Measurements from ENCODE around the gene UNC5C. TPM values are rescaled to one million over a fixed set of nuclear protein-coding genes. Genes with fewer than 3 reads are reported as not detected.

The UNC5C gene
- total RNA-seq, 1 experiment from 2014 or later, result 8.2 TPM

DNA sequence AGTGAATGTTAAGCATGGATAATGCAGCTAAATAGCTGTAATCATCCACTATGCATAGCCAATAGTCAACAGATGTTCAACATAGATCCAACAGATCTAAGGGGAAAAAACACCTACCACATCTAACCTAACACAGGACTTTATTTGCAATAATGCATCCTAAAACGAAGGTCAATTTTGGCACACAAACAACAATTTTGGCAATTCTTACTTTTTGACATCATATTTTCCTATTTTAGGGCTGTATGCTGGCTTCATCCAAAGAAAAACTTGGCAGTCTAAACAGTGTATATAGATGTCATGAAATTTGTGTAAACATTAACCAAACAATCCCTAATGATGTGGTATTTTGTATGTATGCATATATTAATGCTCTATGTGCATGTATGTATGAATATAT is 33.2 kb downstream of the UNC5C start:
- in situ Hi-C loops (cut with HindIII; ENCODE audit: low pct_unique_long_range_greater_than_20kb, low sequenced_read_pairs), result no loop called here
- intact Hi-C loops (cut with micrococcal nuclease; ENCODE audit: unreplicated experiment), result no loop called here
- POLR2A ChIA-PET, result no interaction called here
- H3K4me1 ChIP-seq (ENCODE audit: control insufficient read depth, insufficient read depth, low read length), result peaks cover 4% of the 10 kb centered on the region
- BruUV-seq (replicated peaks), result no TSS peak
- DNase-seq (ENCODE audit: low read depth, low spot score) (no peak), ATAC-seq (no peak)
- H3K4me3 ChIP-seq (ENCODE audit: low read depth in 2 of 2, low read length in 2 of 2), result no peak overlapping the region
- CTCF ChIA-PET, result no interaction called here
- TF ChIP-seq SIN3A (IDR thresholded peaks at IDR 0.05; ENCODE audit: borderline replicate concordance, insufficient read depth, low read depth, low read length) (no peak), TCF7L2 (IDR thresholded peaks at IDR 0.05; ENCODE audit: low read depth, low read length) (no peak), POLR2AphosphoS5 (IDR thresholded peaks at IDR 0.05; ENCODE audit: low read depth, low read length) (no peak)
- TF ChIP-seq, protein P1, sequence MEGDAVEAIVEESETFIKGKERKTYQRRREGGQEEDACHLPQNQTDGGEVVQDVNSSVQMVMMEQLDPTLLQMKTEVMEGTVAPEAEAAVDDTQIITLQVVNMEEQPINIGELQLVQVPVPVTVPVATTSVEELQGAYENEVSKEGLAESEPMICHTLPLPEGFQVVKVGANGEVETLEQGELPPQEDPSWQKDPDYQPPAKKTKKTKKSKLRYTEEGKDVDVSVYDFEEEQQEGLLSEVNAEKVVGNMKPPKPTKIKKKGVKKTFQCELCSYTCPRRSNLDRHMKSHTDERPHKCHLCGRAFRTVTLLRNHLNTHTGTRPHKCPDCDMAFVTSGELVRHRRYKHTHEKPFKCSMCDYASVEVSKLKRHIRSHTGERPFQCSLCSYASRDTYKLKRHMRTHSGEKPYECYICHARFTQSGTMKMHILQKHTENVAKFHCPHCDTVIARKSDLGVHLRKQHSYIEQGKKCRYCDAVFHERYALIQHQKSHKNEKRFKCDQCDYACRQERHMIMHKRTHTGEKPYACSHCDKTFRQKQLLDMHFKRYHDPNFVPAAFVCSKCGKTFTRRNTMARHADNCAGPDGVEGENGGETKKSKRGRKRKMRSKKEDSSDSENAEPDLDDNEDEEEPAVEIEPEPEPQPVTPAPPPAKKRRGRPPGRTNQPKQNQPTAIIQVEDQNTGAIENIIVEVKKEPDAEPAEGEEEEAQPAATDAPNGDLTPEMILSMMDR (IDR thresholded peaks at IDR 0.05), result no peak
- TF ChIP-seq, protein P2, sequence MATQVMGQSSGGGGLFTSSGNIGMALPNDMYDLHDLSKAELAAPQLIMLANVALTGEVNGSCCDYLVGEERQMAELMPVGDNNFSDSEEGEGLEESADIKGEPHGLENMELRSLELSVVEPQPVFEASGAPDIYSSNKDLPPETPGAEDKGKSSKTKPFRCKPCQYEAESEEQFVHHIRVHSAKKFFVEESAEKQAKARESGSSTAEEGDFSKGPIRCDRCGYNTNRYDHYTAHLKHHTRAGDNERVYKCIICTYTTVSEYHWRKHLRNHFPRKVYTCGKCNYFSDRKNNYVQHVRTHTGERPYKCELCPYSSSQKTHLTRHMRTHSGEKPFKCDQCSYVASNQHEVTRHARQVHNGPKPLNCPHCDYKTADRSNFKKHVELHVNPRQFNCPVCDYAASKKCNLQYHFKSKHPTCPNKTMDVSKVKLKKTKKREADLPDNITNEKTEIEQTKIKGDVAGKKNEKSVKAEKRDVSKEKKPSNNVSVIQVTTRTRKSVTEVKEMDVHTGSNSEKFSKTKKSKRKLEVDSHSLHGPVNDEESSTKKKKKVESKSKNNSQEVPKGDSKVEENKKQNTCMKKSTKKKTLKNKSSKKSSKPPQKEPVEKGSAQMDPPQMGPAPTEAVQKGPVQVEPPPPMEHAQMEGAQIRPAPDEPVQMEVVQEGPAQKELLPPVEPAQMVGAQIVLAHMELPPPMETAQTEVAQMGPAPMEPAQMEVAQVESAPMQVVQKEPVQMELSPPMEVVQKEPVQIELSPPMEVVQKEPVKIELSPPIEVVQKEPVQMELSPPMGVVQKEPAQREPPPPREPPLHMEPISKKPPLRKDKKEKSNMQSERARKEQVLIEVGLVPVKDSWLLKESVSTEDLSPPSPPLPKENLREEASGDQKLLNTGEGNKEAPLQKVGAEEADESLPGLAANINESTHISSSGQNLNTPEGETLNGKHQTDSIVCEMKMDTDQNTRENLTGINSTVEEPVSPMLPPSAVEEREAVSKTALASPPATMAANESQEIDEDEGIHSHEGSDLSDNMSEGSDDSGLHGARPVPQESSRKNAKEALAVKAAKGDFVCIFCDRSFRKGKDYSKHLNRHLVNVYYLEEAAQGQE (IDR thresholded peaks at IDR 0.05; ENCODE audit: insufficient read depth in 1 of 2, low read depth in 2 of 2, low read length in 1 of 2), result no peak
- H3K9me3 ChIP-seq (ENCODE audit: control insufficient read depth, insufficient read depth, low read depth, low read length), result no peaks in the 10 kb centered on the region
- no peaks in the 10 kb centered on the region for H3K36me3 ChIP-seq (ENCODE audit: control insufficient read depth, insufficient read depth, low read length)
- no peaks in the 10 kb centered on the region for H3K27me3 ChIP-seq (ENCODE audit: control insufficient read depth, insufficient read depth, low read length)
- no peak overlapping the region for H3K27ac ChIP-seq (ENCODE audit: low read length)

DNA sequence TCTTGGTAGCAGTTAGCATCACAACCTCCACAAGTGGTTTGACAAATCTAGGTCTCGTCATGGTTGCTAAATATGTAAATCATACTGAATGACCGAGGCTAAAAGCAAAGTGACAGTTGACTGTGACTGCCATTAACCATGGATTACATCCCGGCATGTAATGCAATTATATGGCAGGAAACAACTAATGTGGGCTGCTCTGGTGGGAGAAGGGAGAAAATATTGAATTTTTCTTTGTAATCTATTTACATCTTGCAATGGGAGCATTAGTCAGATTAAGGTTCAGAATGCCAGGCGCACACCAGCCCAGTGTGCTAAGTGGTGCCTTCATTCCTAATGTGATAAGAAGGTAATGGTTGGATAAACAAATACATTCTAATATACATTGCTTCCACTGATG is 35.8 kb downstream of the UNC5C start:
- in situ Hi-C loops (cut with HindIII; ENCODE audit: low pct_unique_long_range_greater_than_20kb, low sequenced_read_pairs) (no loop called here), intact Hi-C loops (cut with micrococcal nuclease; ENCODE audit: unreplicated experiment) (no loop called here)
- CTCF ChIA-PET, result no interaction called here
- Histone ChIP-seq H3K4me3 (ENCODE audit: low read depth in 2 of 2, low read length in 2 of 2) (no peak overlapping the region), H3K36me3 (ENCODE audit: control insufficient read depth, insufficient read depth, low read length) (no peaks in the 10 kb centered on the region), H3K27me3 (ENCODE audit: control insufficient read depth, insufficient read depth, low read length) (no peaks in the 10 kb centered on the region), H3K27ac (ENCODE audit: low read length) (no peak overlapping the region), H3K4me1 (ENCODE audit: control insufficient read depth, insufficient read depth, low read length) (peaks cover 8% of the 10 kb centered on the region), H3K9me3 (ENCODE audit: control insufficient read depth, insufficient read depth, low read depth, low read length) (no peaks in the 10 kb centered on the region)
- TF ChIP-seq SIN3A (IDR thresholded peaks at IDR 0.05; ENCODE audit: borderline replicate concordance, insufficient read depth, low read depth, low read length) (no peak), POLR2AphosphoS5 (IDR thresholded peaks at IDR 0.05; ENCODE audit: low read depth, low read length) (no peak)
- TF ChIP-seq, protein P2 (IDR thresholded peaks at IDR 0.05; ENCODE audit: insufficient read depth in 1 of 2, low read depth in 2 of 2, low read length in 1 of 2), result no peak
- TF ChIP-seq, protein P1 (IDR thresholded peaks at IDR 0.05), result no peak
- POLR2A ChIA-PET, result no interaction called here
- no peak for DNase-seq (ENCODE audit: low read depth, low spot score)
- no peak for ATAC-seq
- BruUV-seq (replicated peaks), result no TSS peak

Measured in Panc1 (cell line).